Measurements from ENCODE around the gene TLE1.

GRCh38 chr9:81562231-81563019, 126.9 kb downstream of the TLE1 start:
- TF ChIP-seq POLR2A (IDR thresholded peaks at IDR 0.05): no peak
- no peak for TF ChIP-seq CTCF (IDR thresholded peaks at IDR 0.05)

Data from Peyer's patch (tissue), 4 donors.